Measurements from ENCODE around the gene CMTR1. TPM values are rescaled to one million over a fixed set of nuclear protein-coding genes. Genes with fewer than 3 reads are reported as not detected.

Gene CMTR1
- total and polyA plus RNA-seq, 10 of the 15 experiments (the other 5 are each of a cell fraction or from before 2014, with no cell fraction given) = 2.7 to 67.0 (median 46.2) TPM

GRCh38 chr6:37502703-37503291, 69.8 kb downstream of the CMTR1 start:
- Histone ChIP-seq H3K36me3 (ENCODE audit: control insufficient read depth in 2 of 2, insufficient read depth in 2 of 2, low read length in 1 of 2) (no peaks in the 10 kb centered on the region), H3K27ac (ENCODE audit: control insufficient read depth, insufficient read depth) (peak overlapping the region; percentile 8; the same call in 1 of the 2 replicates), H3K4me2 (ENCODE audit: control insufficient read depth, insufficient read depth) (peak overlapping the region; percentile 49), H3K9me3 (replicated peaks; ENCODE audit: control insufficient read depth, insufficient read depth, low read length) (no peaks in the 10 kb centered on the region), H3K79me2 (ENCODE audit: control insufficient read depth, insufficient read depth, low read length) (peaks cover 17% of the 10 kb centered on the region), H4K20me1 (ENCODE audit: control insufficient read depth, insufficient read depth) (no peaks in the 10 kb centered on the region), H3K9ac (ENCODE audit: control insufficient read depth, insufficient read depth, low read length) (no peak overlapping the region), H3K4me1 (ENCODE audit: control insufficient read depth, insufficient read depth, low read length) (peaks cover 32% of the 10 kb centered on the region), H2AFZ (ENCODE audit: control insufficient read depth, low read depth, low read length) (peak overlapping the region; percentile 50), H3K27me3 (replicated peaks in 1 of 2; ENCODE audit: control insufficient read depth in 2 of 2, insufficient read depth in 2 of 2, low read length in 1 of 2) (no peaks in the 10 kb centered on the region), H3K4me3 (no peak overlapping the region)
- BruUV-seq (replicated peaks) = no TSS peak
- ChIA-PET SMC1A (ENCODE audit: uncharacterized antibody, unreplicated experiment) (interaction anchor here (0.7 to 5.8 kb wide), 12 partner anchors 8 to 63 kb away, joined by 3 to 33 read pairs (median 5); no protein-coding TSS in a partner anchor), RAD21 (ENCODE audit: unreplicated experiment) (interaction anchor here (0.5 to 5.2 kb wide), 11 partner anchors 10 to 60 kb away, joined by 3 to 19 read pairs (median 5); no protein-coding TSS in a partner anchor), CTCF (interaction anchor here (1.2 to 3.5 kb wide), 5 partner anchors 10 to 63 kb away, joined by 3 to 19 read pairs (median 4); no protein-coding TSS in a partner anchor), POLR2A (interaction anchor here (1.2 to 4.8 kb wide), 5 partner anchors 8 to 63 kb away, joined by 3 to 31 read pairs (median 7); no protein-coding TSS in a partner anchor)
- intact Hi-C loops (cut with micrococcal nuclease; ENCODE audit: unreplicated experiment) (no loop called here), in situ Hi-C loops (cut with MboI) (no loop called here)
- ATAC-seq = peak; percentile 36
- WGBS (ENCODE audit: insufficient coverage, insufficient replicate concordance, low lambda C conversion rate, missing lambda C conversion rate) = 16% methylated on average over 7 of the region's 7 CpGs
- DNase-seq (ENCODE audit: low read depth, low spot score) = no peak
- no peak for FAIRE-seq
- peak; percentile 54; the same call in 1 of the 2 replicates for TF ChIP-seq MXI1 (IDR thresholded peaks at IDR 0.05; ENCODE audit: low read depth, low read length)
- peak; percentile 24; the same call in 1 of the 2 replicates for TF ChIP-seq FOXK2 (IDR thresholded peaks at IDR 0.05)
- TF ChIP-seq NR2C2 (IDR thresholded peaks at IDR 0.05; ENCODE audit: borderline replicate concordance, control insufficient read depth, insufficient read length, low read depth) = no peak
- no peak for TF ChIP-seq SMARCA5 (IDR thresholded peaks at IDR 0.05)
- TF ChIP-seq TAF1 (IDR thresholded peaks at IDR 0.05; ENCODE audit: borderline replicate concordance, low read depth, low read length) = no peak
- TF ChIP-seq SIX5 (IDR thresholded peaks at IDR 0.05; ENCODE audit: low read depth, low read length, severe bottlenecking) = no peak
- no peak for TF ChIP-seq RFX5 (IDR thresholded peaks at IDR 0.05; ENCODE audit: low read depth, low read length)
- TF ChIP-seq E2F8 (IDR thresholded peaks at IDR 0.05; ENCODE audit: low read depth, partially characterized antibody) = no peak
- no peak for TF ChIP-seq BCL11A (IDR thresholded peaks at IDR 0.05; ENCODE audit: low read depth, low read length)
- no peak for TF ChIP-seq PBX3 (IDR thresholded peaks at IDR 0.05; ENCODE audit: insufficient replicate concordance, low read depth, low read length)
- TF ChIP-seq NRF1 (conservative IDR thresholded peaks at IDR 0.05; ENCODE audit: low read depth, low read length) = no peak
- TF ChIP-seq BMI1 (IDR thresholded peaks at IDR 0.05; ENCODE audit: borderline replicate concordance) = peak; percentile 77; the same call in 1 of the 2 replicates
- TF ChIP-seq CHD2 (IDR thresholded peaks at IDR 0.05; ENCODE audit: borderline replicate concordance, low read depth, low read length) = no peak
- no peak for TF ChIP-seq KDM1A (IDR thresholded peaks at IDR 0.05; ENCODE audit: borderline replicate concordance)
- no peak for TF ChIP-seq RB1 (IDR thresholded peaks at IDR 0.05; ENCODE audit: borderline replicate concordance)
- no peak for TF ChIP-seq ZNF207 (IDR thresholded peaks at IDR 0.05; ENCODE audit: borderline replicate concordance)
- no peak for TF ChIP-seq ZNF384 (IDR thresholded peaks at IDR 0.05; ENCODE audit: borderline replicate concordance, low read depth, low read length)
- TF ChIP-seq RCOR1 (conservative IDR thresholded peaks at IDR 0.05; ENCODE audit: low read depth, low read length) = no peak
- no peak for TF ChIP-seq GABPA (IDR thresholded peaks at IDR 0.05; ENCODE audit: low read depth)

All from GM12878 (cell line).